Cardiac muscle cell (in vitro differentiated cells and primary cell): ENCODE results near the gene IFI16. TPM values are rescaled to one million over a fixed set of nuclear protein-coding genes. Genes with fewer than 3 reads are reported as not detected.
A peak's percentile ranks its signal among the peaks of the same experiment; 100 is the strongest.

ENCODE experiments used
- DNase-seq, 2 donors: peaks; one replicate each; pipeline versions ENCODE4 v3.0.0 to v3.0.0-alpha.2; 2010 to 2017; ENCODE audit warnings: low read depth in 1 of 2, low spot score in 1 of 2
- H3K27ac ChIP-seq: fragments of 200-600 bp; sonication (generic); 2 replicates; pipeline ENCODE4 v1.5.1; 2016
- H3K27me3 ChIP-seq: fragments of 200-600 bp; sonication (generic); 2 replicates; pipeline ENCODE4 v1.6.0; 2016; ENCODE audit warnings: control low read depth
- H3K36me3 ChIP-seq: fragments of 200-600 bp; sonication (generic); 2 replicates; pipeline ENCODE4 v1.5.1; 2016; ENCODE audit warnings: control low read depth
- H3K4me1 ChIP-seq: fragments of 200-600 bp; sonication (generic); 2 replicates; pipeline ENCODE4 v1.8.1; 2017; ENCODE audit warnings: low read depth, mild to moderate bottlenecking, mixed run types
- H3K4me3 ChIP-seq: fragments of 200-600 bp; sonication (generic); 2 replicates; pipeline ENCODE4 v1.5.1; 2016; ENCODE audit warnings: mild to moderate bottlenecking
- H3K9me3 ChIP-seq: fragments of 200-600 bp; sonication (generic); 2 replicates; pipeline ENCODE4 v1.5.1; 2017; ENCODE audit warnings: low read depth, mild to moderate bottlenecking, control low read depth
- polyA plus RNA-seq: library from polyadenylated mRNA; unstranded; fragments of >200 nt; fragmentation: Nextera tagmentation; extraction: Ambion mirVana; gene quantifications from 2 replicates; pipeline ENCODE4 v1.2.1, GENCODE V29; 2016
- total RNA-seq: library from RNA; depleted of rRNA; stranded (reverse); fragments of >200 nt; gene quantifications from 2 replicates; pipeline ENCODE4 v1.2.3, GENCODE V29; 2016
- TF ChIP-seq, protein P1 (sequence below): IDR thresholded peaks from 2 replicates; pipeline ENCODE4 v1.5.1; 2012; ENCODE audit warnings: low read depth, mild to moderate bottlenecking, low read length

IFI16 gene
- total and polyA plus RNA-seq, 2 experiments from 2014 or later: 10.5 to 15.0 TPM

DNA sequence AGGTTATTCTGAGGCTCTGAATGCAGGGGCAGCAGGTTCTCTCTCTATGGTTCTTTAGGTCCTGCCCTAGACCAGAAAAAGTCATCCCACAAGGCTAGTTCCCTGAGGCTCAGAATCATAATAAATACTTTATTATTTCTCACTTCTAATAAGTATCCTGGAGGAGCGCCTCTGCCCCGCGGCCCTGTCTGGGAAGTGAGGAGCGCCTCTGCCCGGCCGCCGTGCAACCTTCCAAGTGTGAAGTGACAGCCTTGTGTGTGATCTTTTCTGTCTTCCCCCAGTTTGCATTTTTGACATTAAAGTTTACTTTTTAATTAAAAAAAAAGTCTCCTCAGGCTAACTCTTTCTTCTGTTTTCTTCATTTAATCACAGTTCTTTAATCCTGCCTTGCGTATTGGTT lies 55.4 kb downstream of the IFI16 start:
- Histone ChIP-seq H3K27me3 (no peaks in the 10 kb centered on the region), H3K4me3 (no peak overlapping the region), H3K27ac (no peak overlapping the region), H3K4me1 (no peaks in the 10 kb centered on the region), H3K36me3 (no peaks in the 10 kb centered on the region), H3K9me3 (no peaks in the 10 kb centered on the region)
- TF ChIP-seq, protein P1, sequence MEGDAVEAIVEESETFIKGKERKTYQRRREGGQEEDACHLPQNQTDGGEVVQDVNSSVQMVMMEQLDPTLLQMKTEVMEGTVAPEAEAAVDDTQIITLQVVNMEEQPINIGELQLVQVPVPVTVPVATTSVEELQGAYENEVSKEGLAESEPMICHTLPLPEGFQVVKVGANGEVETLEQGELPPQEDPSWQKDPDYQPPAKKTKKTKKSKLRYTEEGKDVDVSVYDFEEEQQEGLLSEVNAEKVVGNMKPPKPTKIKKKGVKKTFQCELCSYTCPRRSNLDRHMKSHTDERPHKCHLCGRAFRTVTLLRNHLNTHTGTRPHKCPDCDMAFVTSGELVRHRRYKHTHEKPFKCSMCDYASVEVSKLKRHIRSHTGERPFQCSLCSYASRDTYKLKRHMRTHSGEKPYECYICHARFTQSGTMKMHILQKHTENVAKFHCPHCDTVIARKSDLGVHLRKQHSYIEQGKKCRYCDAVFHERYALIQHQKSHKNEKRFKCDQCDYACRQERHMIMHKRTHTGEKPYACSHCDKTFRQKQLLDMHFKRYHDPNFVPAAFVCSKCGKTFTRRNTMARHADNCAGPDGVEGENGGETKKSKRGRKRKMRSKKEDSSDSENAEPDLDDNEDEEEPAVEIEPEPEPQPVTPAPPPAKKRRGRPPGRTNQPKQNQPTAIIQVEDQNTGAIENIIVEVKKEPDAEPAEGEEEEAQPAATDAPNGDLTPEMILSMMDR: no peak
- no peak for DNase-seq

DNA sequence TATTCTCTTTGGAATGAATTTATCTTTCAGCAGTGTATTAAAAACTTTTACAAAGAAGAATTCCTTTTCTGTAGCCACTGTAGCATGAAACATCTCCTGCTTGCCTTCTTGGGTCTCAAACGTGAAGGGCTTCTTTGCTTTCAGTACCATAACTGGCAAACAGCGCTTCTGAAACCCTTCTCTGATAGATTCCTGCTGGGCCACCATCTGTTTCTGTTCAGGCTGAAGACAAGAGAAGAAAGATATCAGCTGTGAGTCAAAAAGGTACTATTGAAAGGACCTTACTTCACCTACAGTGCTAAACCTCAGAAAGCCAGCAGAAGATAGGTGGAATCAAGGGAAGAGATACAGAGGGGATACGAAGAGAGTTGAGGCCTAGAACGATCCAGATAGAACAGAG lies 56.4 kb downstream of the IFI16 start:
- no peak for DNase-seq
- no peaks in the 10 kb centered on the region for H3K36me3 ChIP-seq
- TF ChIP-seq, protein P1: no peak
- H3K9me3 ChIP-seq: no peaks in the 10 kb centered on the region
- H3K4me3 ChIP-seq: no peak overlapping the region
- H3K27ac ChIP-seq: no peak overlapping the region
- no peaks in the 10 kb centered on the region for H3K27me3 ChIP-seq
- H3K4me1 ChIP-seq: no peaks in the 10 kb centered on the region

DNA sequence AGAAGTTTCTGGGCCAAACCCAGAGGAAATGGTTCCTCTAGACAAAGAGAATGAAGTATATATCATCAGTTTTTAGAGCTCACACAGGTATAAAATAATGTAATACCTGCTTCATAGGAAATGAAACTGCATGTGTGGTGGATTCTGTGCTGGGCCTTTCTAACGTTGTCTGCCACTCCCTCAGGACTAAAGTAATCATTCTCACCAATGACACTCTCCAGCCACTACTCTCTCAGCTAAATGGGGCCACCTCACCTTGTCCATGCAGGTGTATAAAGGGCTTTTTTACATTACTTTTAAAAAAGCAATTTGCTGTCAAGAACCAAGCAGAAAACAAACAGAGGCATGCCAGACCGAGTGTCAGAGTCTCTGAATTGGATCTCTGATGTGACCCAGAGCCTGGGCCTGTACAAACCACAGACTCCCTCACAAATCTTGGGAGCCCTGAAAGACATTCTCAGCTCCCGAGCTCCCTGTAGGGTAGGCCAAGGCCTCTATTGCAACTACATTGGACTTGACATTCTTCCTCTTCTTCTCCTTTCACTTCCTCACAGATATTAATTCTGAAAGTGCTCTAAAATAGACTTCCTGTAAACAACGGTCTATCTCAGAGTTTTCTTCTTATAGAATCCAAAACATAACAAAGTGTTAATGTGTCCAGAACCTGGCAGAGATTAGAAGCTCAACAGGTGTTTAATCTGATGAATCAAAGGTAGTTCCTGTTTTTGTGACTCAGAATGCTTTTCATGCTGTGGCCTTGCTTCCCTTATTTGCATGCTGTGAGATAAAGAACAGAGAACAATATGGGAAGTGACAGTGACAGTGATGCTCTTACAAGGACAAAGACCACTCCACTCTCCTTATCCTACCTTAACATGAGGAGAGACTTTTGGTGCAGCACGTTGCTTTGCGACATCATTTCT lies 58.3 kb downstream of the IFI16 start:
- Histone ChIP-seq H3K4me3 (no peak overlapping the region), H3K36me3 (no peaks in the 10 kb centered on the region), H3K9me3 (no peaks in the 10 kb centered on the region), H3K4me1 (no peaks in the 10 kb centered on the region), H3K27me3 (no peaks in the 10 kb centered on the region), H3K27ac (no peak overlapping the region)
- TF ChIP-seq, protein P1: no peak
- no peak for DNase-seq

DNA sequence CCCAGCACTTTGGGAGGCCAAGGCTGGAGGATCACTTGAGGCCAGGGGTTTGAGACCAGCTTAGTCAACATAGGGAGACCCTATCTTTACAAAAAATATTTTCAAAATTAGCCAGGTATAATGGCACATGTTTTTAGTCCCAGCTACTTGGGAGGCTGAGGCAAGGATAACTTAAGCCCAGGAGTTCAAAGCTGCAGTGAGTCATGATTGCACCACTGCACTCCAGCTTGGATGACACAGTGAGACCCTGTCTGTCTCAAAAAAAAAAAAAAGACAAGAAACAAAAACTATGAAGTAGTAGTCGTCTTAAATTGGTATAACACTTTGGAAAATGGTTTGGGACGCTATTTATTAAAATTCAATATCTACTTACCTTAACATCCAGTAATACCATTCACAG lies 59.2 kb downstream of the IFI16 start:
- no peak overlapping the region for H3K4me3 ChIP-seq
- H3K36me3 ChIP-seq: no peaks in the 10 kb centered on the region
- H3K27me3 ChIP-seq: no peaks in the 10 kb centered on the region
- TF ChIP-seq, protein P1: no peak
- no peaks in the 10 kb centered on the region for H3K9me3 ChIP-seq
- DNase-seq: peak in 1 of 2 donors; percentile 67
- no peaks in the 10 kb centered on the region for H3K4me1 ChIP-seq
- H3K27ac ChIP-seq: no peak overlapping the region

DNA sequence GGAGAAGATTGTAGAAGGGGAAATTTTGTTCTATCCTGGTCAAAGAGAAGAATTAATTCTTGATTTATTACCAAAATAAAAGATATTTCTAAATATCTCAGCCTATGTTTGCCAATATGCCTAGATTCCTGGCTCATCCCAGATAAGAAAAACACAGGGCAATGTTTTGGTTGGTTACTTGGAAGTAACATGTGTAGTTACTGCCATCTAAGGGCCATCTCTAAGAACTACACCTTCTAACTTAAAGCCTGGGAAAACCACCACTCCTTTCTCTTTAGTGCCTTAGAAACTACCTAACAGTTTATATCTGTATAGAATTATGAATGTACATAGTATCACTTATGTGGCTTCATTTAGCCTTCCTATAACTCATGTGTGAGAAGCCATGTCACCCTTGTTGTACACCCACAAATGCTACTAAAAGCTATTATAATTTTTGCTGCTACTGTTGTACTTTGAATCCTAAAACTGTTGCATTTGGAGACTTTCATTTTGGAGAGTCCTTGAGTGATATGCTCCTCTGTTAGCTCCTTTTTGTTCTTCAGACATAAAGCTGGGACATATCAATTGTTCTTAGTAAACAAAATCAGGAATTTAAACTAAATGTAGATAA lies 62.4 kb downstream of the IFI16 start:
- TF ChIP-seq, protein P1: peak; percentile 73
- no peaks in the 10 kb centered on the region for H3K9me3 ChIP-seq
- no peak overlapping the region for H3K27ac ChIP-seq
- H3K27me3 ChIP-seq: no peaks in the 10 kb centered on the region
- H3K36me3 ChIP-seq: no peaks in the 10 kb centered on the region
- no peaks in the 10 kb centered on the region for H3K4me1 ChIP-seq
- peak; percentile 67 to 85 for DNase-seq
- H3K4me3 ChIP-seq: no peak overlapping the region
